KG1 (cell line): ENCODE data around the gene LRP1.

Experiments
- DNase-seq: peaks from one replicate; lab custom pipeline; 2025; lab: John Stamatoyannopoulos, UW

Gene LRP1

GRCh38 chr12:57094208-57095160 is 33.8 kb upstream of the LRP1 start:
- DNase-seq = no peak

- no peak for DNase-seq
Measured at GRCh38 chr12:57095440-57095839, 32.8 kb upstream of the LRP1 start.

- no peak for DNase-seq
Measured at GRCh38 chr12:57096099-57096572, 32.1 kb upstream of the LRP1 start.

GRCh38 chr12:57096748-57097553 is 31.3 kb upstream of the LRP1 start:
- no peak for DNase-seq

GRCh38 chr12:57097554-57097835 is 30.8 kb upstream of the LRP1 start:
- no peak for DNase-seq

GRCh38 chr12:57098546-57098945 is 29.7 kb upstream of the LRP1 start:
- DNase-seq = no peak

- no peak for DNase-seq
Measured at GRCh38 chr12:57099047-57099714, 29.1 kb upstream of the LRP1 start.

- DNase-seq = no peak
Measured at GRCh38 chr12:57099766-57100165, 28.5 kb upstream of the LRP1 start.

GRCh38 chr12:57101892-57102695 is 26.2 kb upstream of the LRP1 start:
- no peak for DNase-seq

GRCh38 chr12:57103856-57104255 is 24.4 kb upstream of the LRP1 start:
- no peak for DNase-seq

GRCh38 chr12:57104292-57104910 is 23.9 kb upstream of the LRP1 start:
- DNase-seq = no peak

GRCh38 chr12:57105011-57105753 is 23.1 kb upstream of the LRP1 start:
- no peak for DNase-seq

GRCh38 chr12:57106021-57106708 is 22.1 kb upstream of the LRP1 start:
- no peak for DNase-seq

GRCh38 chr12:57107456-57108155 is 20.7 kb upstream of the LRP1 start:
- no peak for DNase-seq

- no peak for DNase-seq
Measured at GRCh38 chr12:57109207-57110103, 18.8 kb upstream of the LRP1 start.

- DNase-seq = no peak
Measured at GRCh38 chr12:57110104-57111030, 17.9 kb upstream of the LRP1 start.
